NCI-H2171 treated with DMSO at 0.1 percent for 48 hours (cell line): ENCODE data around the gene MIOX.

Source experiments
- DNase-seq: peaks from one replicate; lab custom pipeline; 2025; lab: John Stamatoyannopoulos, UW

The MIOX gene

GRCh38 chr22:50455201-50455600 is 31.5 kb upstream of the MIOX start:
- no peak for DNase-seq

GRCh38 chr22:50456026-50456425 is 30.6 kb upstream of the MIOX start:
- no peak for DNase-seq

- DNase-seq, result no peak
Observed at GRCh38 chr22:50456466-50457234, 30.0 kb upstream of the MIOX start.

GRCh38 chr22:50459016-50459415 is 27.6 kb upstream of the MIOX start:
- DNase-seq, result no peak

- DNase-seq, result no peak
Observed at GRCh38 chr22:50459496-50460140, 27.0 kb upstream of the MIOX start.

- DNase-seq, result no peak
Observed at GRCh38 chr22:50460938-50461337, 25.7 kb upstream of the MIOX start.

- DNase-seq, result no peak
Observed at GRCh38 chr22:50461536-50461935, 25.1 kb upstream of the MIOX start.

GRCh38 chr22:50461979-50462540 is 24.6 kb upstream of the MIOX start:
- DNase-seq, result no peak

- no peak for DNase-seq
Observed at GRCh38 chr22:50463188-50463900, 23.3 kb upstream of the MIOX start.

- DNase-seq, result no peak
Observed at GRCh38 chr22:50464451-50464850, 22.2 kb upstream of the MIOX start.

GRCh38 chr22:50465066-50465930 is 21.4 kb upstream of the MIOX start:
- DNase-seq, result no peak

GRCh38 chr22:50467341-50467740 is 19.3 kb upstream of the MIOX start:
- no peak for DNase-seq

- DNase-seq, result peak; percentile 48
Observed at GRCh38 chr22:50467773-50468440, 18.8 kb upstream of the MIOX start.

GRCh38 chr22:50468626-50469025 is 18.0 kb upstream of the MIOX start:
- DNase-seq, result no peak

- peak; percentile 99 for DNase-seq
Observed at GRCh38 chr22:50469377-50470305, 17.0 kb upstream of the MIOX start.

GRCh38 chr22:50470491-50470890 is 16.2 kb upstream of the MIOX start:
- DNase-seq, result peak; percentile 17

GRCh38 chr22:50471197-50471847 is 15.3 kb upstream of the MIOX start:
- no peak for DNase-seq

GRCh38 chr22:50471962-50472361 is 14.7 kb upstream of the MIOX start:
- no peak for DNase-seq

- no peak for DNase-seq
Observed at GRCh38 chr22:50473088-50473487, 13.6 kb upstream of the MIOX start.
